ENCODE data around the gene IL6R.
"Not testable (repeated sequence)": the region's sequence is repeated elsewhere in the genome, so short reads cannot be mapped to it uniquely, and the experiment has no call there.

Gene IL6R

GRCh38 chr1:154416471-154417337 lies 11.6 kb downstream of the IL6R start:
- DNase-seq (ENCODE audit: extremely low read depth, low read depth): no peak
- TF ChIP-seq CTCF (IDR thresholded peaks at IDR 0.05; ENCODE audit: low read depth, low read length): no peak

GRCh38 chr1:154417338-154417608 lies 12.1 kb downstream of the IL6R start:
- no peak for TF ChIP-seq CTCF (IDR thresholded peaks at IDR 0.05; ENCODE audit: low read depth, low read length)
- no peak for DNase-seq (ENCODE audit: extremely low read depth, low read depth)

GRCh38 chr1:154418062-154418921 lies 13.1 kb downstream of the IL6R start:
- no peak for TF ChIP-seq CTCF (IDR thresholded peaks at IDR 0.05; ENCODE audit: low read depth, low read length)
- no peak for DNase-seq (ENCODE audit: extremely low read depth, low read depth)

GRCh38 chr1:154418923-154419619 lies 13.9 kb downstream of the IL6R start:
- no peak for TF ChIP-seq CTCF (IDR thresholded peaks at IDR 0.05; ENCODE audit: low read depth, low read length)
- no peak for DNase-seq (ENCODE audit: extremely low read depth, low read depth)

GRCh38 chr1:154419620-154420571 lies 14.8 kb downstream of the IL6R start:
- DNase-seq (ENCODE audit: extremely low read depth, low read depth): peak; percentile 80
- no peak for TF ChIP-seq CTCF (IDR thresholded peaks at IDR 0.05; ENCODE audit: low read depth, low read length)

GRCh38 chr1:154420961-154421924 lies 16.1 kb downstream of the IL6R start:
- no peak for TF ChIP-seq CTCF (IDR thresholded peaks at IDR 0.05; ENCODE audit: low read depth, low read length)
- no peak for DNase-seq (ENCODE audit: extremely low read depth, low read depth)

GRCh38 chr1:154422049-154422448 lies 16.9 kb downstream of the IL6R start:
- DNase-seq (ENCODE audit: extremely low read depth, low read depth): not testable (repeated sequence)

Measured in AG09319 (cell line).